Panc1 (cell line): ENCODE data around the gene NKAIN4. TPM values are rescaled to one million over a fixed set of nuclear protein-coding genes. Genes with fewer than 3 reads are reported as not detected.

Experiments
- ATAC-seq: fragments of 200-7000 bp; cut with Tn5 transposase; 2 replicates; pipeline ENCODE4 v1.9.1; 2020; ENCODE audit warnings: mild to moderate bottlenecking, moderate library complexity
- BruUV-seq: library from RNA; stranded (reverse); fragments of 400-500 nt; replicated peaks from 2 replicates; lab custom pipeline; 2021; lab: Mats Ljungman, UMichigan
- CTCF ChIA-PET: fragments of 300-600 bp; sonication (Branson Sonifier 250); formaldehyde crosslinking; loops from one replicate; lab custom pipeline; 2022; ENCODE audit warnings: antibody characterized with exemption; lab: Charles Lee
- POLR2A ChIA-PET: fragments of 300-600 bp; sonication (Branson Sonifier 250); formaldehyde crosslinking; loops from one replicate; lab custom pipeline; 2022; ENCODE audit warnings: antibody characterized with exemption; lab: Charles Lee
- DNase-seq: peaks from one replicate; pipeline ENCODE4 v3.0.0-alpha.2; 2010; ENCODE audit warnings: low read depth, low spot score
- H3K27ac ChIP-seq: 2 replicates; pipeline ENCODE4 v1.5.1; 2011; ENCODE audit warnings: mild to moderate bottlenecking, low read length, inconsistent platforms
- H3K27me3 ChIP-seq: fragments of 200-500 bp; sonication (Bioruptor generic); 2 replicates; pipeline ENCODE4 v1.6.0; 2014; ENCODE audit warnings: low read length, inconsistent platforms; ENCODE audit not compliant: control insufficient read depth, insufficient read depth
- H3K36me3 ChIP-seq: fragments of 200-500 bp; sonication (Bioruptor generic); 2 replicates; pipeline ENCODE4 v1.5.1; 2014; ENCODE audit warnings: inconsistent platforms, mild to moderate bottlenecking, low read length, moderate library complexity; ENCODE audit not compliant: control insufficient read depth, insufficient read depth
- H3K4me1 ChIP-seq: 2 replicates; pipeline ENCODE4 v1.5.1; 2011; ENCODE audit warnings: inconsistent platforms, mild to moderate bottlenecking, low read length, moderate library complexity; ENCODE audit not compliant: control insufficient read depth, insufficient read depth
- H3K4me3 ChIP-seq, 2 experiments: 2 replicates each; pipeline ENCODE4 v1.5.1; 2011 to 2012; ENCODE audit warnings: low read depth in 2 of 2, low read length in 2 of 2, mild to moderate bottlenecking in 2 of 2, inconsistent platforms in 1 of 2, moderate library complexity in 1 of 2
- H3K9me3 ChIP-seq: fragments of 200-500 bp; sonication (Bioruptor generic); 2 replicates; pipeline ENCODE4 v1.5.1; 2014; ENCODE audit warnings: low read depth, mild to moderate bottlenecking, inconsistent platforms, low read length, moderate library complexity; ENCODE audit not compliant: control insufficient read depth, insufficient read depth
- POLR2AphosphoS5 ChIP-seq: IDR thresholded peaks from 2 replicates; pipeline ENCODE4 v1.6.1; 2012; ENCODE audit warnings: mild to moderate bottlenecking, low read depth, low read length, moderate library complexity
- SIN3A ChIP-seq: IDR thresholded peaks from 2 replicates; pipeline ENCODE4 v1.6.1; 2012; ENCODE audit warnings: low read depth, mild to moderate bottlenecking, low read length, moderate library complexity, borderline replicate concordance; ENCODE audit not compliant: insufficient read depth
- TCF7L2 ChIP-seq: IDR thresholded peaks from 2 replicates; pipeline ENCODE4 v1.6.1; 2011; ENCODE audit warnings: mild to moderate bottlenecking, low read depth, low read length, inconsistent platforms
- in situ Hi-C: cut with HindIII; loops from 2 replicates; pipeline ENCODE4 v1.10.0; 2016; ENCODE audit warnings: low sequenced_read_pairs, low pct_unique_long_range_greater_than_20kb
- intact Hi-C: fragments of 100-400 bp; cut with micrococcal nuclease; formaldehyde crosslinking; loops from one replicate; pipeline ENCODE4 v1.10.0; 2022; ENCODE audit not compliant: unreplicated experiment
- total RNA-seq: library from RNA; stranded (reverse); gene quantifications from one replicate; pipeline ENCODE4 v1.2.1, GENCODE V29; 2021; ENCODE audit not compliant: unreplicated experiment
- TF ChIP-seq, protein P1 (sequence below), 2 experiments: IDR thresholded peaks; 2 replicates each; pipeline ENCODE4 v1.6.1; 2011 to 2012; ENCODE audit warnings: low read depth in 2 of 2, control low read depth in 1 of 2, low read length in 1 of 2, mild to moderate bottlenecking in 1 of 2, moderate library complexity in 1 of 2; ENCODE audit not compliant: insufficient read depth in 1 of 2
- TF ChIP-seq, protein P2 (sequence below): fragments of 450-650 bp; IDR thresholded peaks from 2 replicates; pipeline ENCODE4 v1.5.1; 2017; ENCODE audit warnings: mild to moderate bottlenecking

The NKAIN4 gene
- total RNA-seq, 1 experiment from 2014 or later, result 5.5 TPM

DNA sequence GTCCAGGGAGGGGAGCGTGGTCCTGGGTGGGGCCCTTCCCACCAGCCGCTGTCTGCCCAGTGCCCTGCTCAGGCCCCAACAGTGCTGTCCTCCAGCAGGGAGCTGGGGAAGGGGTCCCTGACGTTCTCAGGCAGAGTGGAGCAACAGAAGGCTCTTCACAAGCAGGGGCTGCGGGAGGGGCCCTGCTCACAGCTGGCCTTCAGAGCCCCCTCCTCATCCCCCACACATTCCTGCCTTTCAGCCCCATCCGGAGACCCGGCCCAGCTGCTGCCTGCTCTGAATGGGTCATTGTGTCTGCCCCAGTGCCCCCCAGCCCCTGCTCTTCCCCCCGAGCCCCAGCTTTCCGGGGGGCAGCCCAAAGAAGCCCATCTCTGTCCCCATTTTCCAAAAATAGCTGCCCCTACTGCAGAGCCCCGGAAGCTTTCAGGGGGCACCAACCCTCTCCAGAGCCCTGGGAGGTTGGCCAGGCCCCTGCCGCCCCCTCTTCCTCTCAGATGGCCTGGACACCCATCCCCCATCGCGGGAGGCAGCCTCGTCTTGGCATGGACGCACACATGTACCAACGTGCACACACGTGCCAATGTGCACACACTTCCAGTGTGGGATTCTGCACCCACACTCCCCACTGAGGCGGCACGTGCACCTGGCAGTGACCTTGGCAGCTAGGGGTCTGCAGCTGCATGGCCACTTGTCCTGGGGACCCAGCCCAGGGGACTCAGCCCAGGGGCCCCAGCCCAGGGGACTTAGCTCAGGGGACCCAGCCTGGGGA, 42.5 kb upstream of the NKAIN4 start:
- no TSS peak for BruUV-seq
- Histone ChIP-seq H3K4me1 (no peaks in the 10 kb centered on the region; the same call in 1 of the 2 replicates), H3K36me3 (no peaks in the 10 kb centered on the region), H3K9me3 (peaks cover 6% of the 10 kb centered on the region; the same call in 1 of the 2 replicates), H3K27ac (no peak overlapping the region), H3K4me3 (no peak overlapping the region), H3K27me3 (0 out of 2 replicates have a peak, but pooled peaks cover 2% of the 10 kb centered on the region)
- TF ChIP-seq SIN3A, result no peak
- CTCF ChIA-PET, result interaction anchor here (0.6 to 0.8 kb wide), 2 partner anchors 16 to 911 kb away, joined by 3 to 6 read pairs; no protein-coding TSS in a partner anchor
- intact Hi-C loops (no loop called here), in situ Hi-C loops (loop anchor here (25.0 kb wide), 1 partner anchor 91 kb away; no protein-coding TSS in a partner anchor)
- ATAC-seq (no peak), DNase-seq (no peak)
- POLR2A ChIA-PET, result interaction anchor here (0.6 kb wide), 1 partner anchor 8 kb away, joined by 6 read pairs; no protein-coding TSS in a partner anchor

DNA sequence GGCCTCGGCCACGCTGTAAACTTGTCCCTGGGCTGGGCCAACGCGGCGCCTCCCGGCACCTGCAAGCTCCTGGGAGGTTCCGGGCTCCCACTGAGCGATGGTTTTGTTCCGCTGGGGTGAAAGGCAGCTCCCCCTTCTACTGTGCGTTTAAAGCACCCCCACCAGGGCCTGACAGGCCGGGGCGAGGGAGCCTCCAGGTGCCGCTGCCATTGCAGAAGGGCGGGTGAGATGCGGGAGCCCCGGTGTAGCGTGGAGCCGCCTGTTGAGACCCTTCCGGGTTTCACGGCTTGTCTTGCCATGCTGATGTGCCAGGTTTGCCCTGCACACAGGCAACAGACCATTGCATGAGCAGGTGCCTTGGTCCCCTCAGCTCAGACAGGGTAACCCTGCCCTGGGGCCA, 41.6 kb upstream of the NKAIN4 start:
- no TSS peak for BruUV-seq
- Histone ChIP-seq H3K9me3 (no peaks in the 10 kb centered on the region), H3K4me1 (peaks cover 2% of the 10 kb centered on the region), H3K27me3 (no peaks in the 10 kb centered on the region), H3K27ac (no peak overlapping the region), H3K4me3 (no peak overlapping the region), H3K36me3 (no peaks in the 10 kb centered on the region)
- intact Hi-C loops (no loop called here), in situ Hi-C loops (loop anchor here (25.0 kb wide), 1 partner anchor 91 kb away; no protein-coding TSS in a partner anchor)
- TF ChIP-seq, protein P1, sequence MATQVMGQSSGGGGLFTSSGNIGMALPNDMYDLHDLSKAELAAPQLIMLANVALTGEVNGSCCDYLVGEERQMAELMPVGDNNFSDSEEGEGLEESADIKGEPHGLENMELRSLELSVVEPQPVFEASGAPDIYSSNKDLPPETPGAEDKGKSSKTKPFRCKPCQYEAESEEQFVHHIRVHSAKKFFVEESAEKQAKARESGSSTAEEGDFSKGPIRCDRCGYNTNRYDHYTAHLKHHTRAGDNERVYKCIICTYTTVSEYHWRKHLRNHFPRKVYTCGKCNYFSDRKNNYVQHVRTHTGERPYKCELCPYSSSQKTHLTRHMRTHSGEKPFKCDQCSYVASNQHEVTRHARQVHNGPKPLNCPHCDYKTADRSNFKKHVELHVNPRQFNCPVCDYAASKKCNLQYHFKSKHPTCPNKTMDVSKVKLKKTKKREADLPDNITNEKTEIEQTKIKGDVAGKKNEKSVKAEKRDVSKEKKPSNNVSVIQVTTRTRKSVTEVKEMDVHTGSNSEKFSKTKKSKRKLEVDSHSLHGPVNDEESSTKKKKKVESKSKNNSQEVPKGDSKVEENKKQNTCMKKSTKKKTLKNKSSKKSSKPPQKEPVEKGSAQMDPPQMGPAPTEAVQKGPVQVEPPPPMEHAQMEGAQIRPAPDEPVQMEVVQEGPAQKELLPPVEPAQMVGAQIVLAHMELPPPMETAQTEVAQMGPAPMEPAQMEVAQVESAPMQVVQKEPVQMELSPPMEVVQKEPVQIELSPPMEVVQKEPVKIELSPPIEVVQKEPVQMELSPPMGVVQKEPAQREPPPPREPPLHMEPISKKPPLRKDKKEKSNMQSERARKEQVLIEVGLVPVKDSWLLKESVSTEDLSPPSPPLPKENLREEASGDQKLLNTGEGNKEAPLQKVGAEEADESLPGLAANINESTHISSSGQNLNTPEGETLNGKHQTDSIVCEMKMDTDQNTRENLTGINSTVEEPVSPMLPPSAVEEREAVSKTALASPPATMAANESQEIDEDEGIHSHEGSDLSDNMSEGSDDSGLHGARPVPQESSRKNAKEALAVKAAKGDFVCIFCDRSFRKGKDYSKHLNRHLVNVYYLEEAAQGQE (IDR thresholded peaks at IDR 0.05; ENCODE audit: insufficient read depth in 1 of 2, low read depth in 2 of 2, low read length in 1 of 2), result no peak
- TF ChIP-seq TCF7L2, result no peak
- TF ChIP-seq, protein P2, sequence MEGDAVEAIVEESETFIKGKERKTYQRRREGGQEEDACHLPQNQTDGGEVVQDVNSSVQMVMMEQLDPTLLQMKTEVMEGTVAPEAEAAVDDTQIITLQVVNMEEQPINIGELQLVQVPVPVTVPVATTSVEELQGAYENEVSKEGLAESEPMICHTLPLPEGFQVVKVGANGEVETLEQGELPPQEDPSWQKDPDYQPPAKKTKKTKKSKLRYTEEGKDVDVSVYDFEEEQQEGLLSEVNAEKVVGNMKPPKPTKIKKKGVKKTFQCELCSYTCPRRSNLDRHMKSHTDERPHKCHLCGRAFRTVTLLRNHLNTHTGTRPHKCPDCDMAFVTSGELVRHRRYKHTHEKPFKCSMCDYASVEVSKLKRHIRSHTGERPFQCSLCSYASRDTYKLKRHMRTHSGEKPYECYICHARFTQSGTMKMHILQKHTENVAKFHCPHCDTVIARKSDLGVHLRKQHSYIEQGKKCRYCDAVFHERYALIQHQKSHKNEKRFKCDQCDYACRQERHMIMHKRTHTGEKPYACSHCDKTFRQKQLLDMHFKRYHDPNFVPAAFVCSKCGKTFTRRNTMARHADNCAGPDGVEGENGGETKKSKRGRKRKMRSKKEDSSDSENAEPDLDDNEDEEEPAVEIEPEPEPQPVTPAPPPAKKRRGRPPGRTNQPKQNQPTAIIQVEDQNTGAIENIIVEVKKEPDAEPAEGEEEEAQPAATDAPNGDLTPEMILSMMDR, result no peak
- TF ChIP-seq SIN3A, result no peak
- no peak for TF ChIP-seq POLR2AphosphoS5
- DNase-seq (no peak), ATAC-seq (no peak)
- ChIA-PET CTCF (interaction anchor here (0.6 kb wide), 1 partner anchor 26 kb away, joined by 7 read pairs; no protein-coding TSS in a partner anchor), POLR2A (no interaction called here)

DNA sequence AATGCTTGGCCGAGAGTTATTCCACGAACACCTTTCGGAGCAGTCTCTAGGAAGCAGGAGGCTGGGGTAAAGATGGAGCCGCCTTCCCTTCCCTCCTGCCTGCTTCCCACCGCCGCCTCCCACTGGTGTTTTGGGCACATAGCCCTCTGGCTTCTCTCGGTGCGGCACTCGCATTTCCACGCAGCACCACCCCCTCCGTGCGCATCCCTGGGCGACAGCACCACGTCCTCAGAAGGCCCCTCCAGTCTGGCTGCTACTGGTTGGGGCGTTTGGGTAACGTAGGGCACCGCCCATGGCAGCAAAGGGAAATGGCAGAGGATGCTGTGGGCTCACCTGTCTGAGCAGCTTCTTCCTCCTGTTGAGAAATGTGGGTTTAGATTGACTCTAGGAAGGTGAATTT, 41.2 kb upstream of the NKAIN4 start:
- no peaks in the 10 kb centered on the region for H3K36me3 ChIP-seq
- in situ Hi-C loops, result loop anchor here (25.0 kb wide), 1 partner anchor 92 kb away; no protein-coding TSS in a partner anchor
- no peaks in the 10 kb centered on the region for H3K27me3 ChIP-seq
- DNase-seq, result no peak
- no peak overlapping the region for H3K27ac ChIP-seq
- no TSS peak for BruUV-seq
- ChIA-PET CTCF (interaction anchor here (1.0 kb wide), 1 partner anchor 14 kb away, joined by 4 read pairs; no protein-coding TSS in a partner anchor), POLR2A (no interaction called here)
- no peaks in the 10 kb centered on the region for H3K9me3 ChIP-seq
- intact Hi-C loops, result no loop called here
- peaks cover 6% of the 10 kb centered on the region for H3K4me1 ChIP-seq
- no peak for ATAC-seq
- no peak for TF ChIP-seq POLR2AphosphoS5
- TF ChIP-seq TCF7L2, result no peak
- TF ChIP-seq SIN3A, result no peak
- H3K4me3 ChIP-seq, result no peak overlapping the region
